NCI-H146 treated with DMSO at 0.1 percent for 48 hours (cell line): ENCODE results near the gene NR2F1-AS1.

ENCODE experiments used
- DNase-seq: peaks from one replicate; lab custom pipeline; 2025; ENCODE audit not compliant: unreplicated experiment; lab: John Stamatoyannopoulos, UW

NR2F1-AS1 gene

DNA sequence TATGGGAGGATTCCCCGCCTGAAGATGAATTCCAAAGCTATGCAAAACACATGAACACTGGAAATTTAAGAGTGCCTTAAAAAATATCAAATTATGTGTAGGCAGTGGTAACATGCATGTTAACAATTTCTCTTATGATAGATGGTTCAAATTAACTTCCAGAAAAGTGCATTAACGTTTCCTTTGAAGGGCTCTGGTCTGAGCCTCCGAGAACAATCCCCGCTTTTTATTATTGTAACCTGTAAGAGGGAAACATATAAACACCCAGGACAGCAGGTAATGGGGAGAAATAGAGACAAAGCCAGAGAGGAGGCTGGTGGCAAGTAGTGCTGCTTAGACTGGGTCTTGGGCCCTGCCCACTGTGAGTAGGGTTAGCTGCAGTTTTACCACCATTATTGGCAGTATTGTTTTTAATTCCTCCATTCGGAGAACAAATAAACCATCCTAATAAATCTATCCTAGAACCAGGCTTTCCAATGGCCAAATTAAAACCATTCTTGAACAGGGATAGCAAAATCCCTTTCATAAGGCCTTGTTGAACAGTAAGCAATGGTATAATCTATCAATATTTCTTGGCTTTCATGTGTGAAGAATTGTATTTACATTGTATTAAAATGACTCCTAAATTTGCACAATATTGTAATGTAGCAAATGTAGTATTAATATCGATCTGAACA lies 8.3 kb upstream of the NR2F1-AS1 start:
- no peak for DNase-seq

DNA sequence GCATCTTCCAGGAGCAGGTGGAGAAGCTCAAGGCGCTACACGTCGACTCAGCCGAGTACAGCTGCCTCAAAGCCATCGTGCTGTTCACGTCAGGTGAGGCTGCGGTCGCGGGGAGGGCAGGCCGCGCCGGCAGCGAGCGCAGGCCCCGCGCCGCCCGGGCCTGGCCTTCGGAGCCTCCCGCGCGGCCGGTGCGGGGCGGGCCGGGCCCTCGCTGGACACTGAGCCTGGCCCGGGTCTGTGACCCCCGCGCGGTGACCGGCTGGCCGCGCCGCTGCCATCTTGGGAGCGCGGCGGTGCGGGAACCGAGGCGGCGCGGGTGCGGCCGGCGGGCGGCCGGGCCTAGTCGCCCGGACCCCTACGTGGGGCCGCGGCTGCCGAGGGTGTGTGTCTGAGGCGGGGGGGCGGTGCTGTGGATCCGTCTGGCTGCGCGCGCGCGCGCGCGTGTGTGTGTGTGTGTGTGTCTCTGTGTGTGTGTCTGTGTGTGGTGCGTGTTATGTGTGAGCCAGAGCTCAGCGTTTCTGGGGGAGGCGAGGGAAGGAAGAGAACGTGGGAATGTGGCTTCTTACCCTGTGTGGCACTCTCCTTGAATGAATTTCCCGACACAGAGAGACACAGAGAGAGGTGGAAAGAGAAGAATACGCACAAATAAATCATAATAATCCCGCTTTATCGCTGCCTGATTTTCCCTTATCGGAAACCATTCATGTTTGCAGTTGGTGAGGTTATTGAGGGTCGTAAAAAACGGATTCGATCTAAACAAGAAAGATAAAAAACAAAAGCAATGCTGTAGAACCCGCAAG lies 7.5 kb upstream of the NR2F1-AS1 start:
- DNase-seq: no peak

DNA sequence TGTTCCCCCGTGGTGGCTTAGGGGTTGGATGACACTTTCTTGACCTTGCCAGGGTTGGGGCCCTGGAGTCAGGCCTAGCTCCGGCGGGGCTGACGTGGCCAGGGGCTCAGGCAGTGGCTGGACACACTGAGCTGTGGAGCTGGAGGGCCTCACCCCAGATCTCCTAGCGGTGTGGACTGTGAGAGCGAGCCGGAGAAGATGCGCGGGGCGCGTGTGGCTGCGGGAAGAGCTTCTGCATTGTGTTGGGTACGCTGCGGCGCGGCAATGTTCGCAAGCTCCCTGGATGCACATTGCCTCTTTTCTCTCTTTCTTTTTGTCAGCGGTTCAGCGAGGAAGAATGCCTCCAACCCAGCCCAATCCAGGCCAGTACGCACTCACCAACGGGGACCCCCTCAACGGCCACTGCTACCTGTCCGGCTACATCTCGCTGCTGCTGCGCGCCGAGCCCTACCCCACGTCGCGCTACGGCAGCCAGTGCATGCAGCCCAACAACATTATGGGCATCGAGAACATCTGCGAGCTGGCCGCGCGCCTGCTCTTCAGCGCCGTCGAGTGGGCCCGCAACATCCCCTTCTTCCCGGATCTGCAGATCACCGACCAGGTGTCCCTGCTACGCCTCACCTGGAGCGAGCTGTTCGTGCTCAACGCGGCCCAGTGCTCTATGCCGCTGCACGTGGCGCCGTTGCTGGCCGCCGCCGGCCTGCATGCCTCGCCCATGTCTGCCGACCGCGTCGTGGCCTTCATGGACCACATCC lies 6.8 kb upstream of the NR2F1-AS1 start:
- DNase-seq: no peak

DNA sequence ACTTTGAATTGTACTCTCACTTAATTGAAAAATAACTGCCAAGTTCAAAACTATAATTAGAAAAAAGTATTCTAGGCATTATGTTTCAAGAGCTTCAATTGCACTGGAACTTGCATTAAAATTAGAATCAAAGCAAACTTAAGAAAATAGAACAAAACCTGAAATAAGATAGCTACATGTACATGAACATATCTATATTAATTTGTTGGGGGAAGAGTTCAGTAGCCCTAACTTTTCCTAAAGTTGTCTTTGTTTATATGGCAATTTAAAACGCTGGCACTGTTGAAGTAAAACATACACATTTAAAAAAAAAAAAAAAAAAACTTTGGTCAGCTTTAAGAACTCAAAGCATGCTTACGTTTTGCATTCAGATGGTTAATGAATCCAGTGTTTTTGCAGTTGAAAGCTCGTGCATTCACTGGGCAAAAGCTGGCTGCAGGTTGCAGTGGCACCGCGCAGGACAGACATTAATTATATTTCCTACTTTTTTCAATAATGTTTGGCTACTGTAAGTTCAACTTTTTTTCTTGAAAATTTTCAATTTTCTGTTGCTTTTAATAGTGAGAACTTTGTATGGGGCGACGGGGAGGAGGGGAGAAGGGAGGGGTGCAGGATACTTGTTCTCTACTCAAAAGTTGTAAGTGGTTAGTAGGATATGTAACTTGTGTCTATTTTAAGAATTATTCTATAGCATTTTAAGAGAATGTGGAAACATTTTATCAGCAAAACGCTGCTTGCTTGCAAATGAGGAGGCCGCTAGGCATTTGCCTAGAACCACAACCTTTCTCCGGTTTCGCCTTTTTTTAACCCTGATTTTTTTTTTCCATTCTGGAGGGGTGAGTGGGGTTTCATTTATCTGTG lies 5.9 kb upstream of the NR2F1-AS1 start:
- no peak for DNase-seq

DNA sequence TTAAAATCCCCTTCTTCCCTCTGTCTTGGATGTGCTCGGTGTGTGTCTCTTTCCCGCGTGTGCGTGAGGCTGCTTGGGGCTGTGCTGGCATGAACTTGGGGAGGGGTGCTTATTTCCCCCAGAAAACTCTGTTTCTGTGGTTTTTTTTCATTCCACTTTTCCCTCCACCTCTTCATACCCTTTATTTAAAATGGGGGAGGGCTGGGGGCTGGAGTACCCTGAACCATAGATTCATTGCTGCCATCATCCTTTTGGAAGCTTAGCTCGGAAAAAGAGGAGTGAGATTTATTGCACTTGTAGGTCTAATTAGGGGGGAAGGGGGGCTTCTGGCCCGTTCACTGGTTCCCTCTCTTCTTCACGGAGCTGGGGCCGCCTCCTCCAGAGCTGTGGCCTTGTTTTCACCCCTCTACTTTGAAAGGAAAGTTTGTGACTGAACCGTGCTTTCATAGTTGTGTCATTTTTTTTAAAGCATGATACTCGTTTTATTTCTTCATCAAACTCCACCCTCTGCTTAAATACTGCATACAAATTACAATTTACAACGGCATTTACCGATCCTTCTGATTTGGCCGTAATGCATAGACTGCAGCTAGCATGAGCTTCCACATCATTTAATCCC lies 4.9 kb upstream of the NR2F1-AS1 start:
- DNase-seq: no peak

DNA sequence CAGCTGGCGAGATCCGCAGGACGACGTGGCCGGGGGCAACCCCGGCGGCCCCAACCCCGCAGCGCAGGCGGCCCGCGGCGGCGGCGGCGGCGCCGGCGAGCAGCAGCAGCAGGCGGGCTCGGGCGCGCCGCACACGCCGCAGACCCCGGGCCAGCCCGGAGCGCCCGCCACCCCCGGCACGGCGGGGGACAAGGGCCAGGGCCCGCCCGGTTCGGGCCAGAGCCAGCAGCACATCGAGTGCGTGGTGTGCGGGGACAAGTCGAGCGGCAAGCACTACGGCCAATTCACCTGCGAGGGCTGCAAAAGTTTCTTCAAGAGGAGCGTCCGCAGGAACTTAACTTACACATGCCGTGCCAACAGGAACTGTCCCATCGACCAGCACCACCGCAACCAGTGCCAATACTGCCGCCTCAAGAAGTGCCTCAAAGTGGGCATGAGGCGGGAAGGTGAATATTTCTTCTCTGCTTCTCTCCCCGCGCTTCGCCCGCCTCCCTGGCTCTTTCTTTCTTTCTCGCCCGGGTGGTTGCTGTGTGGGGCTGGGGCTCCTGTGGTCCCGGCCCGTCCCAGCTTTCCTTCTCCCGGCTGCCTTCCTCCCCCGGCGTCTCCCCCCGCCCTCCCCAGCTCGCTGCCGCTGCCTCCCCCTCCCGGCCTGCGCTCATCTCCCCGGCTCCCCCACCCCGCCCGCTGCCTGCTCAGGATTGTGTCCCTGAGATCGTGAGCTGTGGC lies 4.2 kb upstream of the NR2F1-AS1 start:
- no peak for DNase-seq

DNA sequence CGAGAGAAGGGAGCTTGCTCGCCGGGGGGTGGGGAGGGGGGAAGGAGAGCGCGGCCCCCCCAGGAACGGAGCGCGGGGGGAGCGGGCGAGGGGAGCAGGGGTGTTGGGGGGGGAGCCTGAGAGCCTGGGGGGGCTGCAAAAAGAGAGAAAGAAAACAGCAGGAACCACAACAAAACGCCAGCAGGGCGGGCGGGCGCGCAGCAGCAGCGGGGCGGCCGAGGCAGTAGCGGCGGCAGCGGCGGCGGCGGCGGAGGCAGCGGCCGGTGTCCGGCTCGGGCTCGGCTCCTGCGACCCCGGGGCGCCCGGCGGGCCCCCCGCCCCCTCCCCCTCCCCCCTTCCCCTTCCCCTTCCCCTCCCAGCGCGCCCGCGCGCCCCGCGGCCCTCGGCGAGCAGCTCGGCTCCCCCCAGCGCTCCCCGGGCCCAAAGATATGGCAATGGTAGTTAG lies 3.6 kb upstream of the NR2F1-AS1 start:
- DNase-seq: no peak

DNA sequence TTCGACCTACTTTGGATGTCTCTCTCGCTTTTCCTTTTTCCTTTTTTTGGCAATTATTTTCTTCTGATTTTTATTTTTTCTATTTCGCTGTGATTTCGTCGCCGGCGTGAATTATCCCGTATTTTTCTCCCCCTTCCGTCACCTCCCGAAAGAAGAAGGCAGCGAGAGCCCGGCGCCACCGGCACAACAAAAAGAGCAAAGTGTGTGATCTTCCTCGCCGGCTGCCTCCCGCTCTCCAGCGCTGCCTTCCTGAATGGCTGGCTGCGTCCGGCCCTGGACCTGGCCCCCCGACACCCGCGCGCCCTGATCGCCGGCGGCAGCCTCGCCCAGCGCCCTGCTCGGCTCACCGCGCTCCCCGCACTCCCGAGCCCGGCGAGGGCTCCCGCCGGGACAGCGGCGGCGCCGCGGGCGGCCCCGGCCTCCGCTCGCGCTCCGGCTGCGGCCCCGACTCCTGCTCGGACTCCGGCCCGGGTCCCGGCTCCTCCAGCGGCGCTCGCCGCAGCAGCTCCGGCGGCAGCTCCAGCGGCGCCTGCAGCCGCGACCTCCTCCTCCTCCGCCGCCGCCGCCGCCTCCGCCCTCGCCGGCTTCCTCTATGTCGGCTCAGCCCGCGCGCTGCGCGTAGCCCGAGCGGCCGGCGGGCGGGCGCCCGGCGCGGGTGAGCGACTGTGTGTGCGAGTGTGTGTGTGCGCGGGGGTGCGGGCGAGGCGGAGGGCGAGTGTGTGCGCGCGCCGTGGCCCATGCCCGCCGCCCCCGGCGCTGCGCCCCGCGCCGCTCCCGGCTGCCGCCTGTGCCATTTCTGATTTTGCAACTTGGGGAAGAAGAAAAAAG lies 3.0 kb upstream of the NR2F1-AS1 start:
- no peak for DNase-seq

DNA sequence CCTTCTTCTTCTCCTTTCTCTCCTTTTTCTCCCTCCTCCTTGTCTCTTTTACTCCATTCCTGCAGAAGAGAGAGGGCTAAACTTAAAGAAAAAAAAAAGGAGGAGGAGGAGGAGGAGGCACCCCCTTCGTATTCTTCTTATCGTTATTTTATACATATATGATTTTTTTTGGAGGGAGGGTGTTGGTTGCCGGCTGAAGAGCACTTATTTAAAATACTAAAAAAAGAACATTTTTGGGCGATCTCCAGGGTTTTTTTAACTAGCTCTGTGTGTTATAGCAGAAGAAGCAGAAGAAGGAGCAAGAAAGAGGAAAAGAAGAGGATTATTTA lies 2.4 kb upstream of the NR2F1-AS1 start:
- no peak for DNase-seq

DNA sequence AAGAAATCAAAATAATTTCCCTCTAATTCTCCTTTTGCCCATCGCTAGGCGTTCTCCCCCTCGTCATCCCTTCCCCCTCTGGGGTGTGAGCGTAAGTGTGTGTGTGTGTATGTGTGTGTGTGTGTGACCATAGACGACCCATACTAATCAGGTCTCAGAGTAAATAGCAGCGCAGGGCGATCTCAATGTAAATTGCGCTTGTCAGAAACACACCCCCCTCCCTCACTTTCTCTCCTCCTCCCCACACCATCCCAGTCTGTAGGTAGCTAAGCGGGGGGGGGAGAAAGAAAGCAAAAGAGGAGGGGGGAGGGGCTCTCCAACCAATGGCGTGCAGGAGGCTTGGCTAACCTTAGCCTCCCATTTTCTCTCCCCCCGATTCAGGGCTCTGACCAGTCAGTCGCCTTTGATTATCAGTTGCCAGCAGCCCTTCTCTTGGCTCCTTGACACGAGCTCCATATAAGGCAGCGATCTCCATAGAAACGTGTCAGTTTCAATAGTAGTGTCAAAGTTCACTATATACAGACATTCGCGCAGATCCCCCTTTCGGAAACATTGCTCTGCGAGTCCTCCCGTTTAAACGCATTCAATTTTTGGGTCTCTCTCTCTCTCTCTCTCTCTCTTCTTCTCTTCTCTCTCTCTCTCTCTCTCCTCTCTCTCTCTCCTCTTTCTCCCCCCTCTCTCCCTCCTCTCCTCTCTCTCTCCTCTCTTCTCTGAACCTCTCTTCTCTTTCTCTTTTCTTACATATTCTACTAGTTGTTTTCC lies 1.8 kb upstream of the NR2F1-AS1 start, which contains the start of gene NR2F1:
Gene NR2F1 (plus strand): TSS at position 546 of the 762 bp plus-strand sequence. CDS start 1,802 bp downstream, outside the sequence.
- DNase-seq: peak; percentile 100

DNA sequence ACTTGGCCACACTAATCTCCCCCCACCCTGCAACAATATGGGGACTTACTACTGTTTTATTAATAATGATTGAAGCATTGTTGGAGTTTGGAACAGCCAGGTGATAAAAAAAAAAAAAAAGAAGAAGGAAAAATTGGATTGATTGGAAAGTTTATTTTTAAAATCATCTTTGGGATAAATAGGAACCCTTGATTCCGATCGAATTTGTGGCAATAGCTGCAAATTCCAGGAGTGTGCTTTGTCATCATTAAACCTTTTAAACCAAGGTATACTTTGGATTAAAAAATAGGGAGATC lies 1.1 kb upstream of the NR2F1-AS1 start:
- no peak for DNase-seq

DNA sequence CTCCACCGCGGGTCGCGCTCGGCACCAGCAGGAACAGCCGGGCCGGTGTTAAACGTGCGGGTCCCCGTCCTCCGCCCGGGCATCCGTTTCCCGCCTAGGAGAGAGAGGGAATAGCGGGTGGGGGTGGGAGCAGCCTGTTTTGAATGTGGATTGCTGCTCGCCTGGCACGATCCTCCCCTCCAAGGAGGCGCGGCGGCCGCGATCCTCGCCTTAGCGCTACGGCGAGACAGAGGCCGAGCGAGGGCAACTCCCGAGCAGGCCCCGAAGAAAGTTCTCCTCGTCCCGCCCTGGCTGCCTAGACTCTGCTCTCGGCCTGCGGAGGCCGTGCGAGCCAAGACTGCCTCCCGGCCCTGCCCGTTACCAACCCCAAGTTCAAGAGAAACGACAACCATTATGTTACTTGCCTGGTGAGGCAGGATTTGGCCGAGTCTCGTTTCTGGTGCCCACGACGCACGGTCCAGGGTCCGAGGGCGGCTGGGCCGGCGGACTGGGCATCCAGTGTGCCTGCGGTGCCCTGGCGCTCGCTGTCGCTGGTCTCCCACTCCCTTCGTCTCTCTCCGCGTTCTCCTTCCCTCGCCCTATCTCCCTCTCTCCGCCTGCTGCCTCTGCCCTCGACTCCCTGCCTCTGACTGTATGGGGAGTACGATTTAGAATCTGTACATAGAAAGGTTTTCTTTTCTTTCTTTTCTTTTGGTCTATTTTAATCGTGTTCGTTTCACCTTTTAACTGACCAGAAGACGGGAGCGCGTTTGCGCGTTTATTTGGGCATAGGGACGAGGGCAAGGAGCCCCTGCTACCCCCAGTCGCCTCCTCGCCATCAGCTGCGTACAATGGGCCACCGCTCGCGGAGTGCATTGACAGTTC lies 724 bp downstream of the NR2F1-AS1 start:
- no peak for DNase-seq

DNA sequence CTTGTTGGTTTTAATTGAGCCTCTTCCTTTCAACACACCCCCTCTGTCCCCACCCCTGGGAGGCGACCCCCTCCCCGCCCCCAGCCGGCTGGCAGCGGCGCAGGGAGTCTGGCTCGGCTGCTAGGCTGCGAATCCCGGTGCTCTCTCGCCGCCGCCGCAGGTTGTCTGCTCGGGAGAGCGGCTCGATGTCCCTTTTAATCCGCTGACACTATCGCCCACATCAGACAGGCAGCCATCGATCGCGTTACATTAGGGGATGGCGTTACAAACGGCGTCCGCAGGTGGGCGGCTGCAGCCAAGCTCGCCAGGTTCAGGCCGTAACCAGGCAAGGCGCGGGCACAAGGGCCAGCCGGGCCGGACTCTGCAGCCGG lies 1.3 kb downstream of the NR2F1-AS1 start:
- DNase-seq: no peak

DNA sequence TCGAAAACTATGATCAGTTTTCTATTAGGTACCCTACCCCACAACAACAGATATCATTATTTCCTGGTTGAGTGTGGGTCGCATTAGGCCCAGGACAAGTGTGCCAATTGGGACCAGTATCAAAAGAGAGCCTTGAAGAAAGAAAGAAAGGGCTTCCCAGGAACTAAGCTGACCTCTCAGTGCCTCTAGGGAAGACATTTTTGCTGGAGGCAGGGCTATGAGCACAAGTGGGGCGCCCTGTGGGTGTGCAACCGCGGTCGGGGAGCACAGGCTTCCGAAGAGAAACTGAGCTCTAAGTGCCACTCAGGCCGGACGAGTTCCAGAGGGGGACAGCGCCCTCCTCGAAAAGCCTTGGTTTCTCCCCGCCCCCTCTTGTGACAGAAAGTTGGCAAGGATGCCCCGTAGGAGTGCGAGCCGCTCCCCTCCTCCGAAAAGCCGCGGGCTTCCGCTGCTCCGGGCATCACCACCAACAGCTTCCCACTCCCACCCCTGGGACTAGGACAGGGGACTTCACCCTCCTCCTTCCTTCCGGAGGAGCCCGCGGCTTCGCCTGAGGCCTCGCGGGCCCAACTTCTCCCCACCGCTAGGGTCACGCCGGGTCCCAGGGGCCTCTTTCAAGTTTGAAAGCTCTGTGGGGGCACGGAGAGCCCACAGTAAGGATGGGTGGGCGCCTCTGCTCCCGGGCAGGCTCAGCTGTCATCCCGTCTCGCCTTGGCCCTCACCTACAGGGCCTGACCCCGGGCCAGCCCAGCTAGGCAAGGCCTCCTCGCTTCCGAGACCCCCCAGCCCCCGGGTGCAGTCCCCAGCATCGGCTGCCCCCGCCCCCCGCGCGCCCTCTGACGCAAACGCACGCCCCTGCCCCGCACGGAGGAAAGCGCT lies 2.0 kb downstream of the NR2F1-AS1 start:
- no peak for DNase-seq

DNA sequence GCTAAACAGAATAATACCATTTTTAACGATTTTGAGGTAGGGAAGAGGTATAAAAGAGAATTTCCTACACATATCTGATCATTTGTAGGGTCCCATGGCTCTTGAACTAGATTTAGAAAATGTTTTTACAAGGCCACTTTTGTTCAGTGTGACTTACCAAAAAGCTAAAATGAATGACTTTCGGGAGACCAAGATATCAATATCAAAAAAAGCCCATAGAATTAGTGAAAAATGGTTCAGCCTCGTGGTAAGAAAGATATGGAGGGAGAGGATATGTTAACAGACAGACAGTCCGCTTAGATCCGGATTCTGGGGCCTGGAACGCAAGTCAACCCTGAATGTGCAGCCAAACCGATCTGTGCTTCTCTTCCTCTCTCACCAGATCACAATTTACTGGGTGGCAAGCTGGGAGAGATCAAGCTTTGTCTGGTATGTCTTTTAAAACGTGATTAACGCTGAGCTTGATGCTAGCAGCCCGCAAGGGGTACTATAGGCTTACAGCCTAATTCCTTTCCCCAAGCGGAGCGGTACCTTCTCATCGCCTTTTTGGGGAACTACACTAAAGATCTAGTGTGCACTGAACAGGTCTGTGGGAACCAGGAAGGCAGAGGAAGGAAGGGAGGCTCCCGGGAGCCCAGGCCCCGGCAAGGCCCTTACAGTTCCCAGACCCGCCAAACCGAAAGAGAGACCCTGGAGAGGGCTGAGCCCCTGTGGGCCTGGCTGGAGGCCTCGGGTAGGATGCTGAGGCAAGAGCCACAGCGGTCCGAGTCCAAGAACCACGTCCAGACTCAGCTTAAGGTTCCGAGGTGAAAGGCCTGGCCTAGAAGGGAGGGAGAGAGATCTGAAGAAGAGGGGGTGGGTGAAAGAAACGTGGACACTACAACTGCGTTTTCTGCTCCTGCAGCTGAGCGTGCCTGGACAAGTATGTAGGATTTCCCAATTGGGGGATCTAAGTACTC lies 2.9 kb downstream of the NR2F1-AS1 start:
- no peak for DNase-seq
